RPMI7951 (cell line): ENCODE results near the gene LDLRAD1. TPM values are rescaled to one million over a fixed set of nuclear protein-coding genes. Genes with fewer than 3 reads are reported as not detected.

Source experiments
- total RNA-seq: library from RNA; depleted of rRNA; stranded (reverse); fragments of >200 nt; shearing (Covaris generic); gene quantifications from 2 replicates; pipeline ENCODE4 v1.2.3, GENCODE V29; 2014; rRNA removed

The LDLRAD1 gene
- total RNA-seq, 1 experiment from 2014 or later: not detected

Other genes with a start within 250 kb of the LDLRAD1 start
- gene NDC1, start 179.9 kb downstream of the LDLRAD1 start, total RNA-seq: 67.2 and 83.9 TPM in 2 replicates
- gene YIPF1, start 128.4 kb downstream of the LDLRAD1 start, total RNA-seq: 29.0 and 32.3 TPM in 2 replicates
- 0.39 TPM in 1 of 2 replicates, not detected in the other for gene DIO1, start 124.0 kb downstream of the LDLRAD1 start, total RNA-seq
- gene IFT25, start 72.5 kb downstream of the LDLRAD1 start, total RNA-seq: 100 and 107 TPM in 2 replicates
- gene LRRC42, start 71.8 kb downstream of the LDLRAD1 start, total RNA-seq: 51.3 and 57.8 TPM in 2 replicates
- gene TMEM59, start 35.0 kb upstream of the LDLRAD1 start, total RNA-seq: 394 and 422 TPM in 2 replicates
- gene TCEANC2, start 35.4 kb upstream of the LDLRAD1 start, total RNA-seq: 3.1 and 4.2 TPM in 2 replicates
- gene CDCP2, start 134.8 kb upstream of the LDLRAD1 start, total RNA-seq: not detected in 2 replicates
- 5.4 and 5.8 TPM in 2 replicates for gene CYB5RL, start 181.8 kb upstream of the LDLRAD1 start, total RNA-seq
- 144 TPM in 2 replicates for gene MRPL37, start 182.0 kb upstream of the LDLRAD1 start, total RNA-seq